ENCODE data around the gene NPDC1.

DNA sequence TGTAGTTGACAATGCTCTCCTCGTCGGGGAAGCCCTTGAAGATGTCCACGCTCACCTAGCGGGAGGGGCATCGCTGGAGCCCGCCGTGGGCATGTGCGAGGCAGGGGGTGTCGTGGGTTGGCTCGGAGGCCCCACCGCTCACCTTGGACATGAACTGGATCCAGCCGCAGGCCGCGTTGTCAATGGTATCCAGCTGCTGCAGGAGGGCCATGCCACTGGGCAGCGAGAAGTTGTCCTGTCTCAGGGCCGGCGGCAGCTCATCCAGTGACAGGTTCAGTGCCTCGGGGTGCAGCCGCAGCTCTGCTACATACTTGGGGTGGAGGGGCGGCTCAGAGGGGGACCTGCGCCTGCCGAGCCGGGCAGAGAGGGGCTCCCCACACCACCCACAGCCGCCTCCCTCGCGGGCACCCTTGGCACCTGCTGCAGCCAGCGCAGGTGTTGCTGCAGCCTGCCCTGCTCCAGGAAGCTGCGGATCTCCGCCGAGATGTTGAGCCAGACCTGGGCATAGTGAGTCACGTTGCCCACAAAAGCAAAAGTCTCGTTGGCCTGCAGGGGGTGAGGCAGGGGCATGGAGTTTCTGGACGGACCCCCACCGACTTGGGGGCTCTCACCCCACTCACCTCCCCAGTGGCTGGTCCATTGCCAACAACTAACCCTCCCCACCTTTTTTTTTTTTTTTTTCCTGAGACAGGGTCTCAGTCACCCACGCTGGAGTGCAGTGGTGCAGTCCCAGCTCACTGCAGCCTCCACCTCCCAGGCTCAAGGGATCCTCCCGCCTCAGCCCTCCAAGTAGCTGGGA is 27.0 kb downstream of the NPDC1 start:
- TF ChIP-seq ISL1 (CRISPR knock-in tag; IDR thresholded peaks at IDR 0.05) (no peak), ZFP30 (CRISPR knock-in tag; IDR thresholded peaks at IDR 0.05) (no peak)

All from SK-N-SH treated with all-trans-retinoic acid at 6 μM for 48 hours (cell line).